ENCODE results near the gene ALG13.

Gene ALG13

DNA sequence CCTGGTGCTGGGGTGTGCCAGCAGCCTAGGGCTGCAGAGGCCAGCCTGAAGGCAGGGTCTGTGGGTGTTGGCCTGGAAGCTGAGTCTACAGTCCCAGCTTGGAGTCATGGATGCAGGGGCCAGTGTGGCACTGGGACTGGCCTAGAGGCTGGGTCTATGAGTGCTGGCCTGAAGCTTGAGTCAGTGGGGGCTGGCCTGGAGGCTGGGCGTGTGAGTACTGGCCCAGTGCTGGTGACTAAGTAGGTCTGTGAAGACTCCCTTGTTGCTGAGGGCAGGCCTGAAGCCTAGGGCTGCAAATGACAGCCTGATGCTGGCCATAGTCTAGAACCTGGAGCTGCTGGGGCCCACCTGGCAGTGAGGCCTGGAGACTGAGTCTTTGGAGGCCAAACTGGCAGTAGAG lies 31.3 kb upstream of the ALG13 start:
- no peak for TF ChIP-seq ZFX (IDR thresholded peaks at IDR 0.05; ENCODE audit: borderline replicate concordance)
- TF ChIP-seq, protein P1, sequence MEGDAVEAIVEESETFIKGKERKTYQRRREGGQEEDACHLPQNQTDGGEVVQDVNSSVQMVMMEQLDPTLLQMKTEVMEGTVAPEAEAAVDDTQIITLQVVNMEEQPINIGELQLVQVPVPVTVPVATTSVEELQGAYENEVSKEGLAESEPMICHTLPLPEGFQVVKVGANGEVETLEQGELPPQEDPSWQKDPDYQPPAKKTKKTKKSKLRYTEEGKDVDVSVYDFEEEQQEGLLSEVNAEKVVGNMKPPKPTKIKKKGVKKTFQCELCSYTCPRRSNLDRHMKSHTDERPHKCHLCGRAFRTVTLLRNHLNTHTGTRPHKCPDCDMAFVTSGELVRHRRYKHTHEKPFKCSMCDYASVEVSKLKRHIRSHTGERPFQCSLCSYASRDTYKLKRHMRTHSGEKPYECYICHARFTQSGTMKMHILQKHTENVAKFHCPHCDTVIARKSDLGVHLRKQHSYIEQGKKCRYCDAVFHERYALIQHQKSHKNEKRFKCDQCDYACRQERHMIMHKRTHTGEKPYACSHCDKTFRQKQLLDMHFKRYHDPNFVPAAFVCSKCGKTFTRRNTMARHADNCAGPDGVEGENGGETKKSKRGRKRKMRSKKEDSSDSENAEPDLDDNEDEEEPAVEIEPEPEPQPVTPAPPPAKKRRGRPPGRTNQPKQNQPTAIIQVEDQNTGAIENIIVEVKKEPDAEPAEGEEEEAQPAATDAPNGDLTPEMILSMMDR (IDR thresholded peaks at IDR 0.05): no peak
- H3K27ac ChIP-seq: no peak overlapping the region

DNA sequence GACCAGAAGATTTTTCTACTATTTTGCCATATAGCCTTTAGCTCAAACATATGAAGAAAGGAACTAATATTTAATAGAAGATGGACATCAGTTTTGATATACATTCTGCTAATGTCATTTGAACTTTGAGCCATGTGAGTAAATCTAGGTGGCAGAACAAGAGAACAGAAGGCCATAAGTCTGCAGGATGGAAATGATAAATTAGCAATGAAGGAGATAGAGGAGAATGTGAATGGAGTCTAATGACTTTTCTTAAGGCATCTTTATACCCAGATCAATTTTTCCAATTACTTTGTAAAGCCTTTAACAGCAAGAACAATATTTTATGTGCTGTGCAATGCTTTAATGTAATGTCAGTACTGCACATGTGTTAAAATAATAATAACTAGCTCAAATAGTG lies 30.1 kb upstream of the ALG13 start:
- TF ChIP-seq, protein P1 (IDR thresholded peaks at IDR 0.05): no peak
- no peak overlapping the region for H3K27ac ChIP-seq

DNA sequence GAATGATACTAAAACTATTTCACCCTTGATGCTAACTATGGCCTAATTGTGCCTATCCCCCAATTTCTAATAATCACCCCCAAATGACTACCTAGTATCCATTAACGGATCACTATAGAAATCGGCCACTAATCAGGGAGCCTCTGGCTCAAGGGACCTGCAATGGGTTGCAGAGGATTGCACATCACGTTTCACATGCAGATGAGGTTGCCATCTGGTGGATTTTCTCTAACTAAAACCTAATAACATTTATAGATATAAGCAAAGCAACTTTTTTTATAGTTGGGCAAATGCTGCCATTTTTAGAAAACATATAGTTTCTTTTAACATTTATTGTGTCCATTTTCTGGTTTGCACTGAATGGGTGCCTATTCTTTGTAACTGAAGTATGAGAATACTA lies 28.3 kb upstream of the ALG13 start:
- TF ChIP-seq, protein P1 (IDR thresholded peaks at IDR 0.05): peak; percentile 14; the same call in 1 of the 2 replicates
- TF ChIP-seq ZFX (IDR thresholded peaks at IDR 0.05; ENCODE audit: borderline replicate concordance): no peak
- no peak overlapping the region for H3K27ac ChIP-seq

DNA sequence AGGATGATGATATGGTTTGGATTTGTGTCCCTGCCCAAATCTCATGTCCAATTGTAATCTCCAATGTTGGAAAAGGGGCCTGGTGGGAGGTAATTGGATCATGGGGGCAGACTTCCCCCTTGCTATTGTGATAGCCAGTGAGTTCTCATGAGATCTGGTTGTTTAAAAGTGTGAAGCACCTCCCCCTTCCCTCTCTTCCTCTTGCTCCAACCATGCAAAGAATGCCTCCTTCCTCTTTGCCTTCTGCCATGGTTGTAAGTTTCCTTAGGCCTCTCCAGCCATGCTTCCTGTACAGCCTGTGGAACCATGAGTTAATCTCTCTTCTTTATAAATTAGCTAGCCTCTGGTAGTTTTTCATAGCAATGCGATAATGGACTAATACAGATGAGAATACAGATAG lies 19.7 kb upstream of the ALG13 start:
- TF ChIP-seq, protein P1 (IDR thresholded peaks at IDR 0.05): no peak
- no peak overlapping the region for H3K27ac ChIP-seq

DNA sequence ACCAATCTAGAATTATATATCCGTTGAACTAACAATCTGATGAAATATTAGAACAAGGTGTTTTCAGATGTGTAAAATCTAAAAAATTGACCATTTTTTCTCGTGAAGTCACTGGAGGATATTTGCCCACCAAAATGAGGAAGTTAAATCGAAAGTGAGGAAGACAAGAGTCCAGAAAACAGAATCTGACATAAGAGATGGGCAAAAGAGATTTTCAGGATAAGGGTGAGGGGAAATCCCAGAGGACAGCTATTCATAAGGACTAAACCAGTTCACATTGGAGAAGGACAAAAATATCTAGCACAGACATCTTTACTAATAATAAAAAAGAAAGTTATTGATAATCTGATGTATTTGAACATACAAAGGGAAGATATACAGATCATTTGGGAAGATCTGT lies 18.7 kb upstream of the ALG13 start:
- TF ChIP-seq, protein P1 (IDR thresholded peaks at IDR 0.05): no peak
- TF ChIP-seq ZFX (IDR thresholded peaks at IDR 0.05; ENCODE audit: borderline replicate concordance): no peak
- no peak overlapping the region for H3K27ac ChIP-seq

DNA sequence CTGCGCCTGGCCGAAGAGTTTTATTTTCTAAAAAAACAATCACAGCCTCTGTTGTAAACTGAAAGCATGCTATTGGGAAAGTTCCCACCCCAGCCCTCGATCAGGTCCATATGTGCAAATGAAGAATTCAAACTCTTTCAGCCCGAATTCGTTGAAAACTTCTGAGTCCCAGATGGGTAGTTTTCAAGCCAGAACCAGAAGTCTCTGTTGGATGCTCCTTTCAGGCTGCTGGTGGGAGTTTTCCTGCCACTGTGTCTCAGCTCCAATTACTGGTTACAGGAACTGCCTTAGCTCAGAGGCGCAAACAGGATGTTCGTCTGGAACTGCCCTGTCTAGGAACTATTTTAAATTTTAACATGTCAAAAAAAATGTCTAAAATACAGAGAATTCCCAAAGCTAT lies 9.3 kb upstream of the ALG13 start:
- TF ChIP-seq, protein P1 (IDR thresholded peaks at IDR 0.05): no peak
- TF ChIP-seq ZFX (IDR thresholded peaks at IDR 0.05; ENCODE audit: borderline replicate concordance): no peak
- no peak overlapping the region for H3K27ac ChIP-seq

DNA sequence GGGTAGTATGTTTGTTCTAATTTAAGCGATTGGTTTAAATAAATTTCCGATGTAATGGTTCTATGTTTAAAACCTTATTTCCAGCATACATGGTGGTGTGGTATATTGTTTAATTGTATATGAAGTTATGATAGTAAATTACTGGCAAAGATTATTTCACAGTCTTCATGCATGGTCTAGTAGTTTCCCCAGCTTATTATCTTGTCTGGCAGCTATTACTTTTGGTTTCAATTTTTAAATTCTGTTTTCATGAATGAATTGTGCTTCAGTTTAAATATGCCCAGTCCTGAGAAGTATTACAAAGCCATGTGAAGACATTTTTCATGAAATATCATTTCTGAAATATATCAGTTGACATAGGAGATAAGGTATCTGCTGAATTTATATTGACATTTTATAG lies 6.3 kb downstream of the ALG13 start:
- TF ChIP-seq ZFX (IDR thresholded peaks at IDR 0.05; ENCODE audit: borderline replicate concordance): no peak
- TF ChIP-seq, protein P1 (IDR thresholded peaks at IDR 0.05): no peak
- H3K27ac ChIP-seq: no peak overlapping the region

Data from 22Rv1 (cell line).